ENCODE data around the gene MANSC4. TPM values are rescaled to one million over a fixed set of nuclear protein-coding genes. Genes with fewer than 3 reads are reported as not detected.

Gene MANSC4
- total and polyA plus RNA-seq, 2 experiments from 2014 or later: not detected

GRCh38 chr12:27797301-27798025 is 17.4 kb upstream of the MANSC4 start:
- no peaks in the 10 kb centered on the region for H3K9me2 ChIP-seq (ENCODE audit: insufficient read depth)
- no peaks in the 10 kb centered on the region for H3K9me3 Mint-ChIP-seq
- peaks cover 49% of the 10 kb centered on the region for H3K36me3 Mint-ChIP-seq (ENCODE audit: low read depth)
- no peaks in the 10 kb centered on the region for H3K4me1 Mint-ChIP-seq
- H3K4me3 Mint-ChIP-seq: no peak overlapping the region
- no peaks in the 10 kb centered on the region for H3K4me1 ChIP-seq (ENCODE audit: insufficient read depth)
- ATAC-seq (no peak), DNase-seq (ENCODE audit: low spot score) (no peak)
- no peaks in the 10 kb centered on the region for H3K27me3 Mint-ChIP-seq (ENCODE audit: insufficient read depth, low read depth, poor library complexity)
- no peak overlapping the region for H3K4me2 ChIP-seq
- no peaks in the 10 kb centered on the region for H3K79me2 ChIP-seq (replicated peaks; ENCODE audit: insufficient read depth)
- H3F3A ChIP-seq (replicated peaks; ENCODE audit: low read depth): no peaks in the 10 kb centered on the region
- no peak overlapping the region for H3K27ac Mint-ChIP-seq
- no peaks in the 10 kb centered on the region for H3K27me3 ChIP-seq (ENCODE audit: insufficient read depth)
- TF ChIP-seq ZNF462 (CRISPR knock-in tag; IDR thresholded peaks at IDR 0.05): no peak
- TF ChIP-seq REST (IDR thresholded peaks at IDR 0.05; ENCODE audit: unreplicated experiment): no peak
- TF ChIP-seq STAT1 (IDR thresholded peaks at IDR 0.05; ENCODE audit: unreplicated experiment): no peak
- TF ChIP-seq JUNB (IDR thresholded peaks at IDR 0.05; ENCODE audit: unreplicated experiment): no peak
- TF ChIP-seq ETS1 (IDR thresholded peaks at IDR 0.05): no peak
- TF ChIP-seq POLR2AphosphoS5 (IDR thresholded peaks at IDR 0.05; ENCODE audit: low read depth): no peak
- TF ChIP-seq CTCF (conservative IDR thresholded peaks at IDR 0.05; ENCODE audit: low read depth in 2 of 2): no peak
- TF ChIP-seq NANOG (IDR thresholded peaks at IDR 0.05; ENCODE audit: borderline replicate concordance): no peak
- no peak for TF ChIP-seq ZNF331 (CRISPR knock-in tag; IDR thresholded peaks at IDR 0.05; ENCODE audit: low read depth)
- no peak for TF ChIP-seq ZNF114 (CRISPR knock-in tag; IDR thresholded peaks at IDR 0.05)
- TF ChIP-seq CREB1 (CRISPR knock-in tag; IDR thresholded peaks at IDR 0.05; ENCODE audit: low read depth): no peak
- H3K4me3 ChIP-seq: no peak overlapping the region
- H3K36me3 ChIP-seq (ENCODE audit: insufficient read depth): peaks cover 5% of the 10 kb centered on the region
- H2AFZ ChIP-seq: no peak overlapping the region
- H3K27ac ChIP-seq (ENCODE audit: low read depth): no peak overlapping the region
- no peaks in the 10 kb centered on the region; the same call in 1 of the 2 replicates for H4K20me1 ChIP-seq (replicated peaks; ENCODE audit: insufficient read depth)
